CD4-positive, alpha-beta T cell treated with Interleukin-15 for 4 hours (primary cell): ENCODE data around the gene TFB2M.

Experiments used
- DNase-seq: peaks from one replicate; pipeline ENCODE4 v3.0.0-alpha.2; 2020; ENCODE audit warnings: low spot score

The TFB2M gene

DNA sequence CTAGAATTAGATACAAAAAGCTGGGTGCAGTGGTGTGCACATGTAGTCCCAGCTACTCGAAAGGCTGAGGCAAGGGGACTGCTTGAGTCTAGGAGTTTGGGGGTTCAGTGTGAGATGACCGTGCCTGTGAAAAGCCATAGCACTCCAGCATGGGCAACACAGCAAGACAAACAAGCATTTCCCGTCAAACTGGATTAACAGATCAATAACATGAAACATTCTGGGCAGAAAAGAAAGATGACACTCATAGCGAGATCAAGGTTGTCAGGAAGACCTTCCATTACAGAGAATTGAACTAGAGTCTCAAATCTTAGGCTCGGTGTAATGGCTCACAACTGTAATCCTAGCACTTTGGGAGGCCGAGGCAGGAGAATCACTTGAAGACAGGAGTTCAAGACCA is 14.0 kb downstream of the TFB2M start:
- DNase-seq, result no peak

DNA sequence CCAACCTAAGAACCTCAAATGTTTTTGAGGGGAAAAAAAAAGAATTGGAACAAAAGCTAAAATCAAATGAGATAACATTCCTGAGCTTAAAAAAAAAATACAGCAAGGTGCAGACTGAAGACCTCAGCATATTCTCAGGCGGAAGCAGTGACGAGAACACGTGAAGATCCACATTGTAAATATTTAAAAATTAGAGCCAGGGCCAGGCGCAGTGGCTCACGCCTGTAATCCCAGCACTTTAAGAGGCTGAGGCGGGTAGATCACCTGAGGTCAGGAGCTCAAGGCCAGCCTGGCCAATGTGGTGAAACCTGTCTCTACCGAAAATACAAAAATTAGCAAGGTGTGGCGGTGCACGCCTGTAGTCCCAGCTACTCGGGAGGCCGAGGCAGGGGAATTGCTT is 15.7 kb downstream of the TFB2M start:
- no peak for DNase-seq

DNA sequence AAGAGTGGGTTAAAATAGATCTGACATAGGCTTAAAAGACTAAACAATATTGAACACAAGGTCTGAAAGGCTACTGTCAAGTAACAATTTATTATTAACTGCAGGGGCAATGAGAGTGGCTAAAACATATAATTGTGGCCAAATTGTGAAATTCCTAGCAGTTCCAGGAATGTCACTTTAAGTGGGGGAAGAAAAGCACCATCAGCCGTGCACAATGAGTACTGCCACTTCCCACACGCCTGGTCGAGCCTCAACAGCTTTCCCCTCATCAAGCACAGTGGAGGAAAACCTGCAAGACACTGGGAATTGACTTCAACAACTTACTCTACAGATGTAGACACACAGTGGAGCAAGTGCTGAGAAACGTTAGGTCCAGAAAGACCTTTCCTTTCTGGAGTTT is 16.4 kb downstream of the TFB2M start:
- DNase-seq, result no peak

DNA sequence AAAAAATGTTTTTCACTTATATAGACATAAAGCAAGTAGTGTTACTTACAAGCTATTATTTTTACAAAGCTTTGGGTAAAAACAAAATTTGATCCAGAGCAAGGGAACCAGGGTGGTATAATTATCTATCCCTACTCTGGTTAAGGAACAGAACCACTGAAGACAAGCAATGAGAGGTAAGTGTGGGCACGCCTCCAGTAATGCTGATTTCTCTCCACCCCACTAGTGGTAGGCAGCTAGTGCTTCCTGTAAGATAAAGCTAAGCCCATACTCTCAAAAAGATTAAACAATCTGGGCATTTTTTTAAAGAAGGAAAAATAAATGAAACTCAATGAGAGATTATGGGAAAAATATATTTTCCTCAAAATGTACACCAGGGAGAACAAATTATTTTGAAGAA is 22.1 kb downstream of the TFB2M start:
- DNase-seq, result no peak

DNA sequence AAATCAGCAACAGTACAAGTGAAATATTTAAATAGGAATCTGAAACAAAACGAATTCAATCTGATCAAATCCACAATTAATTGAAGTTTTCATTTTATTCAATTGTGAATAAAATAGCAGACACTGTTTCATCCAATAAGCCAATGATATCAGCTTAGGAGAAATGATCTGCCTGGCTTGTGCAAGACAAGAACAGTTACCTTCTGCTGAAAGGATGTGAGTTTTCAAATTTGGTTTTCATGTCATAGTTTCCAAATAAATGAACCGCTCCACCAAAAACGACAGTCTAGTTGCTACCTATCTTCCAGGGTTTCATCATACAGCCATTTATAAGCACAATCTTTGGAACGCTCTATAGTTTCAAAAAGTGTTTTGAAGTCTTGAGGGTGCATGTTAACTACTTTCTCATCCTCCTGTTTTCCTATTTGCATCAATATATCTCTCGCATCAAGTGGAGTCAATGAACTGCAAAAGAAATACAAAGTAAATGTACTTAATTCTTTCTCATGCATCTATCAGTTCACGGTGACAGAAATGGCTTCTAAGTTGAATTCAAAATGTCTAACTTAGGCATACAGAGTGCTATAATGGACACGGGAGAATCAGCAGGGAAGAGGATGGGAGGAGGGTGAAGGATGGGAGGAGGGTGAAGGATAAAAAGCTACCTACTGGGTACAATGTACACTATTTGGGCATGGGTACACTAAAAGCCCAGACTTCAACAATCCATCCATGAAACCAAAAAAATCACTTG is 25.1 kb downstream of the TFB2M start:
- no peak for DNase-seq

DNA sequence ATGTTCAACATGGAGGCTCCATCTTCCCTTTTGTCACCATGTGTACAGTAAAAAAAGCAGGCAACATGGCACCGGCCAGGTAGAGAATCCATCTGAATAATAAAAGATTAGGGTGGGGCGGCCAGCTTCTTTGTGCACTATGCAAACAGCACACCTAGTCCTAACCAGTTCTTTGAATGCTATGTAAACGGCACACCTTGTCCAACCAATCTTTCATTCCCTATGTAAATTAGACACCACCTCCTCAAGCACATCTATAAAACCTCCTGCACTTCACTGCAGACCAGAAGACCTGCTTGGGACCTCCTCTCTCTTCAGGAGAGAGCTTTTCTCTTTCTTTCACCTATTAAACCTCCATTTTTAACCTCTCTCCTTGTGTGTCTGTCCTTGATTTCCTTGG is 28.2 kb downstream of the TFB2M start:
- no peak for DNase-seq

DNA sequence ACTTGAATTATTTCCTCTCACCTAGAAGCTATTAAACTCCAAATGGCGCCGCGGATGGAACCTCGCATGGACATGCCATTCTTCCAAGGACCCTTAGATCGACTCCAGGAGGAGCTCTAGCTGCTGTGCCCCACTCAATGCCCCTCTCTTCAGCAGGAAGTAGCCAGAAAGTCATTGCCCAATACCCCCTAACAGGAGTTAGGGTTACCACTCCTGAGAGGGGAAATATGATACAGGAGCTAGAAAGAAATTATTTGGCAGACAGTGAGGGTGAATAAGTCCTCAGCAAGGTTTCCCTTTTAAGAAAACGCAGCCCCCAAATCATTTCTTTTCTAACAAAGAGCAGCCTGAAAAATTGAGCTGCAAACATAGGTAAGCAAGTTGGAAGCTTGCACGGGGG is 28.6 kb downstream of the TFB2M start:
- no peak for DNase-seq

DNA sequence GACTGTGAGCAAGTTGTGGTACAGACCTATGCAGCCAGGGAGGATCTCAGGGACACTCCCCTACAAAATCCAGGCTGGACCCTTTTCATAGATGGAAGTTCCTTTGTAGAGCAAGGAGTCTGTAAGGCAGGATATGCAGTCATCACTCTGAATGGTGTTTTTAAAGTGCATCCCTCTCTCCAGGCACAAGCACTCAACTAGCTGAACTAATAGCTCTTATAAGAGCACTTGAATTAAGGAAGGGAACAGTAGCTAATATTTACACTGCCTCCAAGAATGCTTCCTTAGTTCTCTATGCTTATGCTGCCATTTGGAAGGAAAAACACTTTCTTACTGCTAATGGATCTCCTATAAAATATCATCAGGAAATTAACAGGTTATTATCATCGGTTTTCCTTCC is 31.9 kb downstream of the TFB2M start:
- DNase-seq, result no peak

DNA sequence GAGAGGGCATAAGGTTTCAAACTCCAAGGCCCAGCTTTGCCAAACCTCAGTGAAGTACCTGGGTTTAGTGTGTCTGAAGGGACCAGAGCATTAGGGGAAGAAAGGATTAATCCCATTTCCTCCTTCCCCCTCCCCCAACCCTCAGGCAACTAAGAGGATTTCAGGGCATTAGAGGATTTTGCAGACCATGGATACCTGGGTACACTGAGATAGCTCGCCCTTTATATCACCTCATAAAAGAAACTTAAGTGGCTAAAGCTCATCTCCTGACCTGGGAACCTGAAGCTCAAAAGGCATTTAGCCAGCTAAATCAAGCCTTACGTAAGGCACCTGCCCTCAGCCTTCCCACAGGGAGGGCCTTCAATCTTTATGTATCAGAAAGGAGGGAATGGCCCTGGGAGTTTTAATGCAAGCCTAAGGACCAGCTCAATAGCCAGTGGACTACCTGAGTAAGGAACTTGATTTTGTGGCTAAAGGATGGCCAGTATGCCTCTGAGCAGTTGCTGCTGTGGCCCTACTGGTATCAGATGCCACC is 32.6 kb downstream of the TFB2M start:
- DNase-seq, result no peak

DNA sequence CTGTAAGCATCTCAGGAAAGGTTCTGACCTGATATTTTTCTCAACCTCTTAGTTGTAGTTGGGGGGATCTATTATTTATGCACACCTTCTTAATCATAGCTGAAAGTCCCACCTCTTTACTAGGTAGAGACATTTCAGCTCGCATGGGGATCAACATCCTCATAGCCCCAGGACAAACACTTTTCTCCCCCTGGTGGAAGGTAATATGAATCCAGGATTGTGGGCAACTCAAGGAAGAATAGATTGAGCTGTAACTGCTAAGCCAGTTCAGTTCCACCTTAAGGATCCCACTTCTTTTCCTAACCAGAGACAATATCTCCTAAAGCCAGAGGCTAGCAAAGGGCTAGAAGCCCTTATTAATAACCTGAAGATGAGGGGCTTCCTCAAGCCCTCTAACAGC is 33.5 kb downstream of the TFB2M start:
- no peak for DNase-seq

DNA sequence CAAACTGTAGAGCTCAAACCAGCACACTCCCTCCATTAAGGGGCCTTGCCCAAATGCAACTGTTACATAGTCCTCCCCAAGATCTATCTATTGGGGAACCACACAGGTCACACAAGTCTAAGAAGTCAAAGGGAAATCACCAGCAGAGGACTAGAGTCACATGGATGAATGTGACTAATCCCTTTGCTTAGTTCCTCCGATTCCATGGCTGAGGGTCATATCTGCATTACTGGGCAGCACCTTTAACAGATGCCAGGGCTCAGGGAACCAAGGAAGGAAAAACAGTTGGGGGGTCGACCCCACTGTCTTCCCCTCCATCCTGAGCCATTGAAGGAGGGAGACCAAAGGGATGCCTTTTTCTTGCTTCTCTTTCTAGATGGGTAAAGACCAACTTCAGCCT is 35.6 kb downstream of the TFB2M start:
- no peak for DNase-seq

DNA sequence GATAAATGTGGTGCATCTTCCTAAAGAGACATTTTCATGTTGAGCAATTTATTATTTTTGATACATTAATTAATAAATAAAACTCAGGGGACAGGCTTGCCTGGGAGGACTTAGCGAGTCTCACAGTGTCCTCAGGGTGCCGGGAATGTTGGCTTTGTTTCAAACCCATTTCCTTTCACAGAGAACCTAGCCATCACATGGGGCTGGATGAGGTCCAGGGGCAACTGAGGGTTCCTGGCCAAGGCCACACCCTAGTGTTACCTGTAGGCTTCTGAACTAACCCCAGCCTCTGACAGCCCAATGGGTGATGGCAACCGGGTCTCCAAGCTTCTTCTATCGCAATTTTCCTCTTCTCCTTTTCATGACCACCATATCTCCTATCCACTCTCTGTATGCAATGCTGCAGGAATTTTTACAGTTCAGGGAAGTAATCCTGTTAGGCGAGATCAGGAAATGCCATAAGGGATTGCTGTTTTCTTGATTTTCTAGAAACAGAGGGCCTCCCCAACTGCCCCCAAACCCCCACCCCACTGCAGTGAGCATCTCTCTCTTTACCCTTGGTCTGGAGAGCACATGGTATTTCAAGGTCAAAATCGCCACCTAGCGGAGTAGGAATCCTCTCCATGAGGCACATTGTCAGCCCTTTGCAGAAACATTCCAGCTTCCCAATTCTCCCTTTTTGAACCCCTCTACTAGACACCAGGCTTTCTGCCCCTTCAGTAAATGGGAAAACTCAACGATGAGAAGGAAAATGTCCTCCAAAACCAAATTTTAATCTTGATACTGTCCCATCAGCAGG is 36.9 kb downstream of the TFB2M start:
- no peak for DNase-seq

DNA sequence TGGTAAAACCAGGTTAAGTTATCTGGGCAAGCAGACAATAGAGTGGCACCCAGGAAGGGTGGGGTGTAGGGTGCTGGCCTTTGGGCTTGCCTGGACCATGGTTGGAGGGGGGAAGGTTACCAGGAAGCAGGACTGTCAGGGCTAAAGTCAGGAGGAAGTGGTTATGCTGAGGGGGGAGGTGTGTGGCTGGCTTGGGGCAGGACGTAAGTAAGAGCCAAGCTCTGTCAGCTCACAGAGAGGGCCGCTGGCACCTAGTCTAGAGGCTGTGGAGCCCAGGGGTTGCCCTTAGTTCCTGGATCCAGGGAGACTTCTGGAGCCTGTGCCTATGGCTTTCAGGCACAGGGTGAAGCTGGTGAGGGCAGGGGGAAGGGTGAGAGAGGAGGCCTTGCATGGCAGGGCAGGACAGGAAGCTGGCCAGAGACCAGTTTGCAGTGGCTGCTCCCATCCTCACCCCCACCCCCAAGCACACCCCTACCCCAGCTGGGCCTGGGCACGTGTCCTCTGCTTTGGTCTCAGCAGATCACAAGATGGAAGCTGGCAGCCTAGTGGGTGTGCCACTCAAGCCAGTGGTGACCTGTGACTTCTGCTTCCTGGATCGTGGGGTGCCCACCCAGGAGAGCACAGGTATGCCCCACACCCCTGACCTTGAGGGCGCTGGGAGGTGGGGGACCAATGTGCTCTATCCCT is 38.5 kb downstream of the TFB2M start:
- no peak for DNase-seq

DNA sequence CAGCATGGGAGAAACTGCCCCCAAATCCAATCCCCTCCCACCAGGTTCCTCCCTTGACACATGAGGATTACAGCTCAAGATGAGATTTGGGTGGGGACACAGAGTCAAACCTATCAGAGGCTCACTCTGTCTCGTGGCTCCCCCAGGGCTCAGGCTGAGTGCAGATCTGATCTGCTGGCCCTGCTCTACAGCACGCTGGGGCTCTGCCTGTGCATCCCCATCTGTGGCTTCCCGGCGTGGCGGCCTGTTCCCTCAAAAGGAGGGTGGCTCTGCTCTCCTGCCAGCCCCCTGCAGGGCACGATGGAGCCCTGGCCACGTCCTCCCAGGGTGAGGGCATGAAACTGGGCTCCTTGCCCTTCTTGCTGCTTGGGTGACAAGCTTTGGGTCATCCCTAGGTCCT is 39.1 kb downstream of the TFB2M start:
- DNase-seq, result no peak

DNA sequence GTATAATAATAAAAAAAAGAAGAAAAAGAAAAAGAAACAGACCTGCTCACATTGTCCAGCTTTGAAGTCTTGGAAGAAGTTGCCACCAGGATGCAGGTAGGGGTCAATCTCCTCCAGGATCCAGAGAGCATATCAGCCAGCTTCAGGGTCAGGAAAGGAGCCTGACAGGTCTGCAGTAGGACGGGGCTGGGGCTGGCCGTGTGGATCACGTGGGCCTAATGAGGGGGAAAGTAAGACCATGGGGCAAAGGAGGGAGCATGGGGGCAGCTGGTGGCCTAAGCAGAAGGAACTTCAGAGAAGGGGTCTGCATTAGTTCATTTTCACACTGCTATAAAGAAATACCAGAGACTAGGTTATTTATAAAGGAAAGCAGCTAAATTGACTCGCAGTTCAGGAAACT is 39.7 kb downstream of the TFB2M start:
- no peak for DNase-seq

DNA sequence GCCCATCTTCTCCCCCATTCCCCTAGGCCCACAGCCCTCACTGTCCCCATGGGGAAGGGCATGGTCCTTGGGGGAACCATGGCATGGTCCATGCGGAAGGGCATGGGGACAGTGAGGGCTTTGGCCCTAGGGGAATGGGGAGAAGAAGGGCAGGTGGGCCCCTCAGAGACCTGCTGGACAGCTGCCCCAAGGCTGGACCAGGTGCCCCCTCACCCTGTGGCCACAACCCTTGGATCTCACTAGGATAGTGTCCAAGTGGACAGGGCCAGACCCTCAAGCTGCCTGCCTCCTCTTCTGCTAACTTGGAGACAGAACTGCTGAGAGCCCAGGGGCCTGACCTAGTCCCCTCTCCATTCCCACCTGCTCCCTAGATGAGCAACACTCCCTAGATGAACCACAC is 46.5 kb downstream of the TFB2M start:
- DNase-seq, result no peak

DNA sequence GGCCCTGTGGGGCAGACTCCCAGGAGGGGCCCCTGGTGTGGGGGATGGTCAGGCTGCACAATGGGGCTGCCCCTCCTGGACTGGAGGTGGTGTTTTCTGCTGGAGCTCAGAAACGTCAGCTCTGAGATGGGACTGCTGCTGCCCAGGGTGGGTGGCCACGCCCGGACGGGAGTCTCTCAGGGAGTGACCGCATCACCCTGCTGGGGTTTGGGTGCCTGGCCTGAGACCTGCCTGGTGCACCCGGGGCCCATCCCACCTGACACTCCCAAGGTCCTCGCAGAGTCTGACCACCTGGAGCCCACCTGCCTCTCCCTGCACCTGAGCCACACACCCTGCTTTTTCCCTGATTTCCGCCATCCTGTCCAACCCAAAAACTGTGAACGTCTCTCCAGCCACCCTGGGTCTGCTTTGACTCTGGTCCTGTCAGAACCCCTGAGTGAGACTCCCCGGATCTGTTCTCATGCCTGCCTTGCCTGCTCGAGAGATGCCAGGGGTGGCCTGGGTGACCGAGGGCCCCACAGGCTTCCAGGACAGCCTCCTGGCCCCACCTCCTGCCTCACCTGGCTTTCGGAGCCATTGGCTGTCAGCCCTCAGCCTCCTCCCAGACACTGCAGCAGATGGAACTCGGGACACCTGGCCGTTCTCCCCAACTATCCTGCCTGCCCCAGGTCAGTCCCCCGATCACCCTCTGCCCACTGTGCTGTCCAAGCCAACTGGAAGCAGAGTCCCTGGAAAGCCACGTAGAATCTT is 47.4 kb downstream of the TFB2M start:
- DNase-seq, result no peak

DNA sequence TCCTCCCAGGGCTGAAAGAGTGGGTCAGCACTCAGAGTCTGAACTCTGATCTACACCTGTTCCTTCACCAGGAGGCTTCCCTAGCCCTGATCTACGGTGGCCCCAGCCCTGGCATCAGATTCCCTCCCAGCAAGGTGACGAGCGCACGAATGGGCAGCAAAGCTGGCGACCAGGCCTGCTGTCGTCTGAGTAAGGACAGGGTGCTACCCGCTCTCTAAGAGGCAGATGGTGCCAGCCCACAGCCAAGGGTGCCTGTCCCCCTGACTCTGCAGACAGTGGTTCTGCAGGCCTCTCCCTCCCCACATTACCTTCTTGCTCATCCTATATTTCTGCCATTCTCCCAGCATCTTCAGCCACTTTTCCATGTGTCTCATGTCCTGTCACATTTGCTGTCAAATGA is 48.7 kb downstream of the TFB2M start:
- DNase-seq, result no peak

DNA sequence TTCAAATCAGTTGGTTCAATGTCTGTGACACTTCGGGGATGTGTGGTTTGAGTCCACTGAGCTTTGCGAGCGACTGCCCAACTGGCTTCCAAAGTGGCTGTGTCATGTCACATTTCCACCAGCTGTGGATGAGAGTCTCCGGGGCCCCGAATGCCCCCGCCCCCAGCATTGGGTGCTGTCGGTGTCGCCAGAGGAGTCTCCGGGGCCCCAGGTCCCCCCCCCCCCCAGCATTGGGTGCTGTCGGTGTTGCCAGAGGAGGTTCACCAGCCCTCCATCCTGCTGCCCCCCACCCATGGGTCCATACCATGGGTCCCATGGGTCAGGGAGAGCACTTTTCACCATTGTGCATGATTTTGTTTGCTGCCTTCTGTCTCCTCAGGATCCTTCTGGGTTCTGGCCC is 49.9 kb downstream of the TFB2M start:
- DNase-seq, result no peak

DNA sequence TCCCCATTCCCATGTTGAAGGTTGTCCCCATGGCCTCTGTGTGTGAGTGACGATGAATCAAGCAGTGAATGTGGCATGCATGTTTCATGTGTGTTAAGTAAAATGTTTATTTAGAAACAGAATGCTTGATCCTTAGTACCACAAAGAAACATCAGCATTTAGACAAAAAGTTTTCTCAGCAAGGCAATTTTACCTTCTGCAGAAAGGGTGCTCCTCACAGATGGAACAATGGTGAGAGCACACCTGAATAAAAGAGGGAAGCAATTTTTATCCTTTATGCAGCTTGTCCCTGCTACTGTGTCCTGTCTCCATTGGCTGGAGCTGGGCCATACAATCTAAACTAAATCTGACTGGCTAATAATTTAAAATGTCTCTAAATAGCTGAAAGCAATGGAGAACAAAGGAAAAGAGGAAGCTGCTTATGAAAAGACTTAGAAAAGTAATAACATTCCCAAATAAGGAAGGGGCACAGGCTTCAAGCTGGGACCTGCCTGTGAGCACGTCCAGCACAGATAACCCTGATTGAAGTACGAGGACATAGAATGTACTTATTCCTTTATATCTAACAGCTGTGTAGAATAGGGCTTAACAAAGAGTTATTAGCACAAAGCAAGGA is 50.6 kb downstream of the TFB2M start:
- no peak for DNase-seq

DNA sequence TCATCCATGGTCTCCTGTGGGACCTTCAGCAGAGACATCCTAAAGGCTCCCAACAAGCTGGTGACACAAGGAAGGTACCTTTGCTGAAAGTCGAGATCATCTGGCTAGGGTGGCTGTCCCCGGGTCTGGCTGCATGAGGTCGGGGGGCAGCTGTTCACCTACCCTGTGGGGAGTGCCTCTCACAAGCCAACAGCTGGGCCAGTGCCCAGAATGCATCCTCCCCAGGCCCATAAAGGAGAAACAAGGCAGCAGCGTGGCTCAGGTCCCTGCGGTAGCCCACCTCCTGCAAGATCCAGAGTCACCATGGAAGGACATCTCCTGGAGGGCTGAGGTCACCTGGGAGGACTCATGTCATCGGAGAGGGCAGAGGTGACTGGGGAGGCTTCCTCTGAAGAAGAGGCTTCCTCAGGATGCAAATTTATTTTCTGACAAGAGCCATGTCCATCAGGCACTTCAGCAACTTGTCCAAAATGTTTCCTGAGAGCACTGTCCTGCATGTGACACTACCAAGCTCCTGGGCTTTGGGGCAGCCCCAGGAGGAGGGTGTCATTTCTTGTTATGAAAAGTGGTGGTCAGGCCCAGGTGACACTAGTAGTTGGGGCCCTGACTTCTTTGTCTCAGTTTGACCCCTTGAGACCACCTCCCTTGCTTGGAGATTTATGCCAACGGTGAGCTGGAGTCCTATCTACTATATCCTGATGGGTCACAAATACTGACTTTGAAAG is 52.3 kb downstream of the TFB2M start:
- no peak for DNase-seq
